ACHN (cell line): ENCODE results near the gene NUCKS1.

Source experiments
- DNase-seq: peaks from one replicate; pipeline ENCODE4 v3.0.0-alpha.2; 2015
- in situ Hi-C: cut with HindIII; loops from 2 replicates; pipeline ENCODE4 v1.10.0; 2017; ENCODE audit warnings: low sequenced_read_pairs, low pct_ligation_motif_present, low pct_unique_long_range_greater_than_20kb

The NUCKS1 gene

GRCh38 chr1:205680073-205680851 is 69.7 kb downstream of the NUCKS1 start, which contains the start of gene SLC45A3:
SLC45A3 (minus strand) TSS chr1:205680509; CDS start chr1:205664656, 15,853 bp downstream.
- DNase-seq: peak; percentile 28
- in situ Hi-C loops: no loop called here

- in situ Hi-C loops: no loop called here
- DNase-seq: no peak
These were observed 71.5 kb downstream of the NUCKS1 start for GRCh38 chr1:205678286-205679111.

GRCh38 chr1:205677167-205677566 is 72.8 kb downstream of the NUCKS1 start:
- DNase-seq: no peak
- in situ Hi-C loops: no loop called here

GRCh38 chr1:205676597-205676996 is 73.4 kb downstream of the NUCKS1 start:
- in situ Hi-C loops: no loop called here
- DNase-seq: no peak

- no peak for DNase-seq
- in situ Hi-C loops: no loop called here
These were observed 74.0 kb downstream of the NUCKS1 start for GRCh38 chr1:205676002-205676401.

GRCh38 chr1:205675247-205675646 is 74.7 kb downstream of the NUCKS1 start:
- in situ Hi-C loops: no loop called here
- DNase-seq: no peak

GRCh38 chr1:205672970-205673369 is 77.0 kb downstream of the NUCKS1 start:
- DNase-seq: no peak
- in situ Hi-C loops: no loop called here

GRCh38 chr1:205672395-205672889 is 77.5 kb downstream of the NUCKS1 start:
- in situ Hi-C loops: no loop called here

GRCh38 chr1:205670611-205671430 is 79.2 kb downstream of the NUCKS1 start:
- no peak for DNase-seq
- in situ Hi-C loops: no loop called here

More at GRCh38 chr1:205672395-205672889, 77.5 kb downstream of the NUCKS1 start:
- DNase-seq: no peak

GRCh38 chr1:205670150-205670446 is 79.9 kb downstream of the NUCKS1 start:
- in situ Hi-C loops: no loop called here
- DNase-seq: no peak

- no peak for DNase-seq
- in situ Hi-C loops: no loop called here
These were observed 80.4 kb downstream of the NUCKS1 start for GRCh38 chr1:205669341-205670149.

- no peak for DNase-seq
- in situ Hi-C loops: no loop called here
These were observed 81.0 kb downstream of the NUCKS1 start for GRCh38 chr1:205668951-205669340.

GRCh38 chr1:205667909-205668643 is 81.9 kb downstream of the NUCKS1 start:
- in situ Hi-C loops: no loop called here
- DNase-seq: no peak

- in situ Hi-C loops: no loop called here
- DNase-seq: no peak
These were observed 83.4 kb downstream of the NUCKS1 start for GRCh38 chr1:205666372-205667166.

GRCh38 chr1:205665201-205666045 is 84.6 kb downstream of the NUCKS1 start:
- no peak for DNase-seq
- in situ Hi-C loops: no loop called here

- in situ Hi-C loops: no loop called here
- DNase-seq: no peak
These were observed 85.5 kb downstream of the NUCKS1 start for GRCh38 chr1:205664399-205665017.
